ENCODE results near the gene RBM38.

The RBM38 gene

DNA sequence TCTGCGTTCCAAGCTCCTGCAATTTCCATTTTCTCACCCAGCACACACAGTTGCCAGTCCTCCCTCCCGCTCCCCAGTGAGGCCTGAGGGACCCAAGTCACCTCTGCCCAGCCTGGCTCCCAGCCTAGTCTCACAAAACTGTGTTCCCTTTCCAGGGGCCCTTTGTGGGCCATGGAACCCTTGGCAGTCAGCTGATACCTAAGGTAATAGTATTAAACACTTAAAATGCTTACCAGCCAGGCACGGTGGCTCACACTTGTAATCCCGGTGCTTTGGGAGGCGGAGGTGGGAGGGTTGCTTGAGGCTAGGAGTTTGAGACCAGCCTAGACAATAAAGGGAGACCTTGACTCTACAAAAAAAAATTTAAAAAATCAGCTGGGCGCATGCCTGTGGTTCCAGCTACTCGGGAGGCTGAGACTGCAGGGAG lies 3.2 kb upstream of the RBM38 start:
- DNase-seq (ENCODE audit: low spot score in 2 of 2): no peak
- H3K4me3 Mint-ChIP-seq: no peak overlapping the region

DNA sequence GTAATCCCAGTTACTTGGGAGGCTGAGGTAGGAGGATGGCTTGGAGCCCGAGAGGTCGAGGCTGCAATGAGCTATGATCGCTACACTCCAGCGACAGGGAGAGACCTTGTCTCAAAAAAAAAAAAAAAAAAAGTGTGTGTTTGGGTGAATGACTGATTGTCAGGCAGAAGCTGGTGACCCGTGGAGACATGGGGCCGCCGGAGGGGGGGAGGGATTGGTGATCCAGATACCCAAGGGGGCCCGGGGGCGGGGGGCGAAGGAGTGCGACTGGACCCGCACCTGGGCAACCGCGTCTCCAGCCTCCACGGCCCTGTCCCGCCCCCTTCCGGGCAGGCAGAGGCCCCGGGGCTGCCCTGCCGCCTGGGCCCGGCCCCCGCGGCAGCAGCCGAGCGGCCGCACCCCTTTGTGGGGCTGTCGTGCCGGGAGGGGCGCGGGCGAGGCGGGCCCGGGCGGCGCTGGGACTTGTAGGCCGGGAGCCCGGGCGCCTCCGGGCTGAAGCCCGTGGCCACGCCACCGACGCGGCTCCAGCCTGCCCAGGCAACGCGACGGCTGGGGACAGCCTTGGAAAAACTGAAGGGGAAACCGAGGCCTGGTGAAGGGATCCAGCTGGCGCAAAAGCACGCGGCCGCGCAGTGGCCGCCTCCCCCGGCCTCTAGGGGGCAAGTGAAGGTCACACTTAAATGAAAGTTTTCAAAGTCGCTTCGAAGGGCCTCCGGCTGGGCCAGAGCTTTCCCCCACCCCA lies 2.1 kb upstream of the RBM38 start:
- peaks cover 37% of the 10 kb centered on the region for H3K4me1 Mint-ChIP-seq
- peaks cover 44% of the 10 kb centered on the region for H3K36me3 Mint-ChIP-seq (ENCODE audit: insufficient read depth)
- no peaks in the 10 kb centered on the region for H3K27me3 Mint-ChIP-seq
- H3K4me3 Mint-ChIP-seq: peak overlapping the region; percentile 83
- H3K9me3 Mint-ChIP-seq: no peaks in the 10 kb centered on the region
- H3K27ac Mint-ChIP-seq (ENCODE audit: low read depth): peak overlapping the region; percentile 89
- ATAC-seq (replicated peaks; ENCODE audit: extremely low read depth, poor library complexity, severe bottlenecking): no peak
- peak in 1 of 2 donors; percentile 51 for DNase-seq (ENCODE audit: low spot score in 2 of 2)

More for the DNA sequence above, 3.2 kb upstream of the RBM38 start:
- no peak for ATAC-seq (replicated peaks; ENCODE audit: extremely low read depth, poor library complexity, severe bottlenecking)
- Mint-ChIP-seq H3K9me3 (no peaks in the 10 kb centered on the region), H3K36me3 (ENCODE audit: insufficient read depth) (peaks cover 32% of the 10 kb centered on the region), H3K27me3 (no peaks in the 10 kb centered on the region), H3K4me1 (peaks cover 36% of the 10 kb centered on the region), H3K27ac (ENCODE audit: low read depth) (no peak overlapping the region)

- Mint-ChIP-seq H3K9me3 (no peaks in the 10 kb centered on the region), H3K27me3 (no peaks in the 10 kb centered on the region), H3K4me3 (peak overlapping the region; percentile 83), H3K36me3 (ENCODE audit: insufficient read depth) (peaks cover 50% of the 10 kb centered on the region), H3K27ac (ENCODE audit: low read depth) (peak overlapping the region; percentile 89), H3K4me1 (peaks cover 38% of the 10 kb centered on the region)
- ATAC-seq (replicated peaks; ENCODE audit: extremely low read depth, poor library complexity, severe bottlenecking) (peak; percentile 12), DNase-seq (ENCODE audit: low spot score in 2 of 2) (peak in 1 of 2 donors; percentile 44)
Observed at GRCh38 chr20:57389695-57390603, 1.2 kb upstream of the RBM38 start.

GRCh38 chr20:57391439-57392301 lies 474 bp downstream of the RBM38 start:
- H3K4me3 Mint-ChIP-seq: peak overlapping the region; percentile 83
- H3K4me1 Mint-ChIP-seq: peaks cover 40% of the 10 kb centered on the region
- H3K27me3 Mint-ChIP-seq: no peaks in the 10 kb centered on the region
- H3K9me3 Mint-ChIP-seq: no peaks in the 10 kb centered on the region
- peaks cover 60% of the 10 kb centered on the region for H3K36me3 Mint-ChIP-seq (ENCODE audit: insufficient read depth)
- ATAC-seq (replicated peaks; ENCODE audit: extremely low read depth, poor library complexity, severe bottlenecking): no peak
- peak overlapping the region; percentile 86 for H3K27ac Mint-ChIP-seq (ENCODE audit: low read depth)
- no peak for DNase-seq (ENCODE audit: low spot score in 2 of 2)

DNA sequence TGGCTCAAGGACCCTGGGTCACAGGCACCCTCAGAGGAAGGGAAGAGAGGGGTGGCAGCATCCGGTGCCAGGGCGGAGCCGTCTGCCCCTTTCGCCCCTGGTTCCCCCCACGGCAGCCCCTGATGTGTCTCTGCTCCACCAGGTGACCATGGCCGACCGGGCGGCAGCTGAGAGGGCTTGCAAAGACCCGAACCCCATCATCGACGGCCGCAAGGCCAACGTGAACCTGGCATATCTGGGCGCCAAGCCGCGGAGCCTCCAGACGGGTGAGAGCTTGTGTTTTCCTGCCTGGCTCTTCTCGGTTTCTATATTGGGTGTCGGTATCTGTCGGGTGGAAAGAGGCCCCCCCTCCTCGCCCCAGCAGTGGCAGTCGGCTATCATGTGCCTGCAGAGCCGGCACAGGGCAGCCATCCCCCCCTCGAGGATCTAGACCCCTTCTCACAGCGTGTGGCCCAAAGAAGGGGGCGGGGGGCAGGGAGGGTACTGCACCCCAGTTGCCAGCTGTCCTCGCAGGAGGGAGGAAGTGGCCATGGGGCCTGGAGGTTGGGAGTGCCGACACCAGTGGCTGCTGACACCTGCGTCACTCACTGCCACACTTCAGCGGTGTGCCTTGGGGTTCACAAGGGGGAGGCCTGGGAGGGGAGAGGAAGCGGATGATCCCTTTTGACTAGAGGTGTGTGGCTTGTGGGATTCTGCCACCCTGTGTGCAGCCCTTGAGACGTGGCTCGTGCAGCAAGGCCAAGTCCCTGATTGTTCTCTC lies 1.5 kb downstream of the RBM38 start:
- peaks cover 50% of the 10 kb centered on the region for H3K4me1 Mint-ChIP-seq
- no peaks in the 10 kb centered on the region for H3K27me3 Mint-ChIP-seq
- ATAC-seq (replicated peaks; ENCODE audit: extremely low read depth, poor library complexity, severe bottlenecking) (peak; percentile 71), DNase-seq (ENCODE audit: low spot score in 2 of 2) (peak; percentile 75 to 95)
- H3K36me3 Mint-ChIP-seq (ENCODE audit: insufficient read depth): peaks cover 66% of the 10 kb centered on the region
- H3K9me3 Mint-ChIP-seq: no peaks in the 10 kb centered on the region
- peak overlapping the region; percentile 86 for H3K27ac Mint-ChIP-seq (ENCODE audit: low read depth)
- peak overlapping the region; percentile 83 for H3K4me3 Mint-ChIP-seq

DNA sequence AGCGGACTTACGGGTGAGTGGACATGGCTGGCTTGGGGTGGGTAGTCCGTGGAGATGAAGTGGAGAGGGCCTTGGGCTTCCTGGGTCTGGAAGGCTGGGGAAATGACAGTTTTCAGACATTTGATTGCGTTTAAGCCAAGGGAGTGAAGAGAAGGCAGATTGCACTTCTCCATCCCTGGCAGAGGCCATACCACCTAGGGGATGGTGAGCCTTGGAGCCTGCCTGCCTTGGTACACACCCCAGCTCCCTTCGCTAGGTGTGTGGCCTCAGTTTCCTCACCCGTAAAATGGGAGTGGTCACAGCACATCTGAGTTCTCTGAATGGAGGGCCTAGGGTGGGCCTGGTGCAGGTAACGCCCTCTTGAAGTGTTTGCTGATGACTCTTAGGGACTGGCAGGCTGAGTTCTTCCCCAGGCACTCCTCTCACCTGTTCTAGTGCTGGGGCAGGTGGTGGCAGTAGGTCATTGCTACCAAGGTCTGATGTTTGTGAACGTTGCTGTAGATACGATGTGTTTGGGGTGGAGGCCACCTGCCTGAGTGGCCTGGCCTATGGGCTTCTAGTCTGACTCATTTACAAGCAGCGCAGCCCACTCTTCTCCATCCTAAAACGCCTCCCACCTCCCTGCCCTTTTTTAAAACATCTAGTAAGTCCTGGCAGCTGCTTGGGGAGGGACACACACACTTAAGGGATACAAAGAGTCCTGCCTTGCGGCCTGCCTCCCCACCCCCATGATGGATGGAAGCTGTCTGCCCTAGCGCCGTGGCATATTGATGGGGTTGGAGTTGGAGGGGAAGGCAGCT lies 2.3 kb downstream of the RBM38 start:
- DNase-seq (ENCODE audit: low spot score in 2 of 2): no peak
- Mint-ChIP-seq H3K4me1 (peaks cover 57% of the 10 kb centered on the region), H3K9me3 (no peaks in the 10 kb centered on the region), H3K27me3 (no peaks in the 10 kb centered on the region), H3K36me3 (ENCODE audit: insufficient read depth) (peaks cover 74% of the 10 kb centered on the region), H3K27ac (ENCODE audit: low read depth) (peak overlapping the region; percentile 86), H3K4me3 (peak overlapping the region; percentile 83)
- ATAC-seq (replicated peaks; ENCODE audit: extremely low read depth, poor library complexity, severe bottlenecking): no peak

DNA sequence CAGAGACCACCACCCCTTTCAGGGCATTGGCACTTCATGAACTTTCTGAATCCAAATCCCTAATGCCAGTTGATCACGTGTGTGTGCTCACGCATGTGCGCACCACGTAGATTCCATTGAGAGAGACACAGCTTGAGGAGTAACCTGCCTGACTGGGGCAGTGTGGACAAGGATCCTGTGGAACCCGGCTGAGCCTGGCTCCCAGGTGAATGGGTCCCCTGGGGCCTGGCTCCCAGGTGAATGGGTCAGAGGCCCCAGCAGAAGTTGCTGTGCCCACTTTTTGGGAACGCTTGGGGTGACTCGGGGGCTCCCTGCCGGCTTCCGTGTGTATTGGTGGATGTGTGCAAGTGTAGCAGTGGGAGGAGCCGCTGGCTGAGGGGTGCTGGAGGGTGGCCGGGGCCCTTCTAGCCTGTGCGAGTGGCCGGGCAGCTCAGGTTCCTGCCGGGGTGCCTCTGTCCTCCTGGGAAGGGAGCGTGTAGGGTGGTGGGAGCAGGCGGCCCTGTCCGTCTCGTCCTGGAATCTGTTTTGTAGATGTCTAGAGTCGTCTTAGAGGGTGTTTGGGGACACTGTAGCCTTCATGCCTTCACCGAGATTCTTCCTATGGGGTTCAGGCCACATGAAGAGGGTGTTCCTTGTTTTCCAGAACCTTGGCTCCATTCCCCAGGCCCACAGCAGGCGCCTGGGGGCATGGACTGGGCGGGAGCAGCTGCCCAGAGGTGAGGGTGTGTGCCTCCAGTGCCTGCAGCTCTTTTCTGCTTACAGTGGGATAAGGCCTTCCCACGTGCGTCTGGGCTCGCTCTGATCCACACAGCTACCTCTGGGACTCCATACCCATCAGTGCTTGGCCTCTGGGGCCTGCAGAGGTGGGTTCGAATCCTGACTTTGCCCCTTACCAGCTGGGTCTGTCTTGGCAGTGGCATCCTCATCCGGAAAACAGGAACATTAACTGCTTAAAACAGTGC lies 3.2 kb downstream of the RBM38 start:
- H3K9me3 Mint-ChIP-seq: no peaks in the 10 kb centered on the region
- H3K4me1 Mint-ChIP-seq: peaks cover 65% of the 10 kb centered on the region
- H3K27me3 Mint-ChIP-seq: no peaks in the 10 kb centered on the region
- DNase-seq (ENCODE audit: low spot score in 2 of 2): no peak
- peaks cover 83% of the 10 kb centered on the region for H3K36me3 Mint-ChIP-seq (ENCODE audit: insufficient read depth)
- peak overlapping the region; percentile 86 for H3K27ac Mint-ChIP-seq (ENCODE audit: low read depth)
- ATAC-seq (replicated peaks; ENCODE audit: extremely low read depth, poor library complexity, severe bottlenecking): no peak
- peak overlapping the region; percentile 83 for H3K4me3 Mint-ChIP-seq

DNA sequence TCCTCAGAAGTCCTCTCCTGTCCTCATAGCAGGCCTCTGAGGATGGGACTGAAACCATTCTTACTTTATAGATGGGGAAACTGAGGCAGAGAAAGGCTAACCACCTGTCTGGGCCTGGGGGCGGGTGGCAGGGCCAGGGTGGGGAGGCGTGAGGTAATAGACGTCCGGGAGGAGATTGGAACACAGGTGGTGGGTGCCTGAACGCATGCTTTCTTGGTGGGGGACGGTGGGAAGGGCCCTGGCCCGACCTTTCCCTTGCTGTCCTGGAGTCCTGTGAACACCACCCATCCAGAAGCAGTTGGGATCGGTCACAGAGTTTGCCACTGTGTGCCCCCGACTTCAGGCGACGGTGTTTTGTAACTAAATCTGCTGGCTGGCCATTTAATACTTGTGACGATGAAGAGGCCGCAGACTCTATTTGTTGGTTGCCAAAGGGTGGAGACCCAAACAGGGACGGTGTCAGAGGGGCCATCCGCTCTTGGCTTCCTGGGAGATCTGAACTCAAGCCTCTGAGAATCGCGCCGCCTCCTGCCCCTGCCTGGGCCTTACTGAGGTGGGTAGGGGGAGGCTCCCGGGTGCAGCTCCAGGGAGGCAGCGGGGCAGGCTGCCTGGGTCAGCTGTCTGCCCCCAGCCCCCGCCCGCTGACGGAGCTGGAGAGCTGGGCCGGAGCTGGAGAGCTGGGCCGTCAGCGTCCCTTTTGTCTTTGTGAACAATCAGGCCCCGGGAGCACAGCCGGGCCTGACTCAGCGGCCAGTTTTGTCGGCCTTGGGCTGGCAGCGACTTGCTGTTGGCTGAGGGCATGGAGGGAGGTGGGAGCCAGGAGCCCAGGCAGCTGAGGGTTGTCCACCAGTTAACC lies 4.1 kb downstream of the RBM38 start:
- Mint-ChIP-seq H3K4me3 (peak overlapping the region; percentile 83), H3K27ac (ENCODE audit: low read depth) (peak overlapping the region; percentile 86), H3K9me3 (no peaks in the 10 kb centered on the region), H3K36me3 (ENCODE audit: insufficient read depth) (peaks cover 81% of the 10 kb centered on the region), H3K4me1 (peaks cover 62% of the 10 kb centered on the region), H3K27me3 (no peaks in the 10 kb centered on the region)
- no peak for DNase-seq (ENCODE audit: low spot score in 2 of 2)
- no peak for ATAC-seq (replicated peaks; ENCODE audit: extremely low read depth, poor library complexity, severe bottlenecking)

GRCh38 chr20:57396212-57396983 lies 5.2 kb downstream of the RBM38 start:
- H3K27ac Mint-ChIP-seq (ENCODE audit: low read depth): peak overlapping the region; percentile 95
- H3K36me3 Mint-ChIP-seq (ENCODE audit: insufficient read depth): peaks cover 88% of the 10 kb centered on the region
- peaks cover 66% of the 10 kb centered on the region for H3K4me1 Mint-ChIP-seq
- H3K9me3 Mint-ChIP-seq: no peaks in the 10 kb centered on the region
- no peak for DNase-seq (ENCODE audit: low spot score in 2 of 2)
- peak overlapping the region; percentile 72 for H3K4me3 Mint-ChIP-seq
- no peaks in the 10 kb centered on the region for H3K27me3 Mint-ChIP-seq
- ATAC-seq (replicated peaks; ENCODE audit: extremely low read depth, poor library complexity, severe bottlenecking): no peak

All from central memory CD8-positive, alpha-beta T cell (primary cell).